Measurements from ENCODE around the gene MRPL53. TPM values are rescaled to one million over a fixed set of nuclear protein-coding genes. Genes with fewer than 3 reads are reported as not detected.

MRPL53 gene
- total and polyA plus RNA-seq, 2 experiments from 2014 or later = 7.7 to 65.1 TPM

DNA sequence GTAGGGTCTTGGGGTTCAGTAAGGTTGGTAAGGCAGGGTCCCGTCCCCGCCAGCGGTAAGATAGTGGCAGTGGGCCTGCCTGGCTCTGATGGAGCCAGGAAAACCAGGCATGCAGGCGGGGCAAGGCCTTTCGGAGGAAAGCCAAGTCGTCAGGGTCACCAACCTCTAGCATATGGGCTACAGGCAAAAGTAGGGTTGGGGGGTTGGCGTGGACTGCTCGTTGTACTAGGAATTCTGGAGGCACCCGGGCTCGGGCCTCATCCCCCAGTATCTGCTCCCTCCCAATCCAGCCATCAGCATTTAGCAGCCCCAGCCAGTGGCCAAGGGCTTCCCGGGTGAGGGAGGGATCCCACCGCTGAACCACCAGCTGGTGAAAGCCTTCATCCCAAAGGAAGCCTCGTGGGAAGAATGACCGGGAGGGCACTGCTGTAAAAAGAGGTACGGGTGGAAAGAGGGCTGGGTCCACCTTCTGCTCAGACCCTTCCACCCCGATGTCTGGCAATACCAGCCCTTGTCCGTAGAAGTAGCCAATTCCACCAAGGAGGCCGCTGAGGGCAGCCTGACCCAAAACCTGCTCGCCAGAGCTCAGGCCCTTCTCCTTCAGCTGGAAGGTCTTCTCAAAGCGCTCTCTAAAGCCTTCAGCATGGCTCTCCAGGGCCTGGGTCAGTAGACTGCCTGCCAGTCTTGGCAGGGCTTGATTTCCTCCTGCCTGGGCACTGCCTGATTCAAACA lies 10.3 kb downstream of the MRPL53 start (continued):
- TF ChIP-seq, protein P1, sequence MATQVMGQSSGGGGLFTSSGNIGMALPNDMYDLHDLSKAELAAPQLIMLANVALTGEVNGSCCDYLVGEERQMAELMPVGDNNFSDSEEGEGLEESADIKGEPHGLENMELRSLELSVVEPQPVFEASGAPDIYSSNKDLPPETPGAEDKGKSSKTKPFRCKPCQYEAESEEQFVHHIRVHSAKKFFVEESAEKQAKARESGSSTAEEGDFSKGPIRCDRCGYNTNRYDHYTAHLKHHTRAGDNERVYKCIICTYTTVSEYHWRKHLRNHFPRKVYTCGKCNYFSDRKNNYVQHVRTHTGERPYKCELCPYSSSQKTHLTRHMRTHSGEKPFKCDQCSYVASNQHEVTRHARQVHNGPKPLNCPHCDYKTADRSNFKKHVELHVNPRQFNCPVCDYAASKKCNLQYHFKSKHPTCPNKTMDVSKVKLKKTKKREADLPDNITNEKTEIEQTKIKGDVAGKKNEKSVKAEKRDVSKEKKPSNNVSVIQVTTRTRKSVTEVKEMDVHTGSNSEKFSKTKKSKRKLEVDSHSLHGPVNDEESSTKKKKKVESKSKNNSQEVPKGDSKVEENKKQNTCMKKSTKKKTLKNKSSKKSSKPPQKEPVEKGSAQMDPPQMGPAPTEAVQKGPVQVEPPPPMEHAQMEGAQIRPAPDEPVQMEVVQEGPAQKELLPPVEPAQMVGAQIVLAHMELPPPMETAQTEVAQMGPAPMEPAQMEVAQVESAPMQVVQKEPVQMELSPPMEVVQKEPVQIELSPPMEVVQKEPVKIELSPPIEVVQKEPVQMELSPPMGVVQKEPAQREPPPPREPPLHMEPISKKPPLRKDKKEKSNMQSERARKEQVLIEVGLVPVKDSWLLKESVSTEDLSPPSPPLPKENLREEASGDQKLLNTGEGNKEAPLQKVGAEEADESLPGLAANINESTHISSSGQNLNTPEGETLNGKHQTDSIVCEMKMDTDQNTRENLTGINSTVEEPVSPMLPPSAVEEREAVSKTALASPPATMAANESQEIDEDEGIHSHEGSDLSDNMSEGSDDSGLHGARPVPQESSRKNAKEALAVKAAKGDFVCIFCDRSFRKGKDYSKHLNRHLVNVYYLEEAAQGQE (IDR thresholded peaks at IDR 0.05; ENCODE audit: unreplicated experiment) = no peak
- no peak for TF ChIP-seq JUNB (IDR thresholded peaks at IDR 0.05; ENCODE audit: unreplicated experiment)
- no peak for TF ChIP-seq NANOG (IDR thresholded peaks at IDR 0.05; ENCODE audit: borderline replicate concordance)
- no peak for TF ChIP-seq ZNF331 (CRISPR knock-in tag; IDR thresholded peaks at IDR 0.05; ENCODE audit: low read depth)
- no peak for TF ChIP-seq CREB1 (CRISPR knock-in tag; IDR thresholded peaks at IDR 0.05; ENCODE audit: low read depth)
- TF ChIP-seq EZH2 (IDR thresholded peaks at IDR 0.05; ENCODE audit: low read depth, unreplicated experiment) = no peak
- TF ChIP-seq, protein P2, sequence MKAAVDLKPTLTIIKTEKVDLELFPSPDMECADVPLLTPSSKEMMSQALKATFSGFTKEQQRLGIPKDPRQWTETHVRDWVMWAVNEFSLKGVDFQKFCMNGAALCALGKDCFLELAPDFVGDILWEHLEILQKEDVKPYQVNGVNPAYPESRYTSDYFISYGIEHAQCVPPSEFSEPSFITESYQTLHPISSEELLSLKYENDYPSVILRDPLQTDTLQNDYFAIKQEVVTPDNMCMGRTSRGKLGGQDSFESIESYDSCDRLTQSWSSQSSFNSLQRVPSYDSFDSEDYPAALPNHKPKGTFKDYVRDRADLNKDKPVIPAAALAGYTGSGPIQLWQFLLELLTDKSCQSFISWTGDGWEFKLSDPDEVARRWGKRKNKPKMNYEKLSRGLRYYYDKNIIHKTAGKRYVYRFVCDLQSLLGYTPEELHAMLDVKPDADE (IDR thresholded peaks at IDR 0.05) = no peak
- TF ChIP-seq, protein P3, sequence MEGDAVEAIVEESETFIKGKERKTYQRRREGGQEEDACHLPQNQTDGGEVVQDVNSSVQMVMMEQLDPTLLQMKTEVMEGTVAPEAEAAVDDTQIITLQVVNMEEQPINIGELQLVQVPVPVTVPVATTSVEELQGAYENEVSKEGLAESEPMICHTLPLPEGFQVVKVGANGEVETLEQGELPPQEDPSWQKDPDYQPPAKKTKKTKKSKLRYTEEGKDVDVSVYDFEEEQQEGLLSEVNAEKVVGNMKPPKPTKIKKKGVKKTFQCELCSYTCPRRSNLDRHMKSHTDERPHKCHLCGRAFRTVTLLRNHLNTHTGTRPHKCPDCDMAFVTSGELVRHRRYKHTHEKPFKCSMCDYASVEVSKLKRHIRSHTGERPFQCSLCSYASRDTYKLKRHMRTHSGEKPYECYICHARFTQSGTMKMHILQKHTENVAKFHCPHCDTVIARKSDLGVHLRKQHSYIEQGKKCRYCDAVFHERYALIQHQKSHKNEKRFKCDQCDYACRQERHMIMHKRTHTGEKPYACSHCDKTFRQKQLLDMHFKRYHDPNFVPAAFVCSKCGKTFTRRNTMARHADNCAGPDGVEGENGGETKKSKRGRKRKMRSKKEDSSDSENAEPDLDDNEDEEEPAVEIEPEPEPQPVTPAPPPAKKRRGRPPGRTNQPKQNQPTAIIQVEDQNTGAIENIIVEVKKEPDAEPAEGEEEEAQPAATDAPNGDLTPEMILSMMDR (conservative IDR thresholded peaks at IDR 0.05; ENCODE audit: low read depth in 2 of 2) = no peak
- TF ChIP-seq STAT1 (IDR thresholded peaks at IDR 0.05; ENCODE audit: unreplicated experiment) = no peak

DNA sequence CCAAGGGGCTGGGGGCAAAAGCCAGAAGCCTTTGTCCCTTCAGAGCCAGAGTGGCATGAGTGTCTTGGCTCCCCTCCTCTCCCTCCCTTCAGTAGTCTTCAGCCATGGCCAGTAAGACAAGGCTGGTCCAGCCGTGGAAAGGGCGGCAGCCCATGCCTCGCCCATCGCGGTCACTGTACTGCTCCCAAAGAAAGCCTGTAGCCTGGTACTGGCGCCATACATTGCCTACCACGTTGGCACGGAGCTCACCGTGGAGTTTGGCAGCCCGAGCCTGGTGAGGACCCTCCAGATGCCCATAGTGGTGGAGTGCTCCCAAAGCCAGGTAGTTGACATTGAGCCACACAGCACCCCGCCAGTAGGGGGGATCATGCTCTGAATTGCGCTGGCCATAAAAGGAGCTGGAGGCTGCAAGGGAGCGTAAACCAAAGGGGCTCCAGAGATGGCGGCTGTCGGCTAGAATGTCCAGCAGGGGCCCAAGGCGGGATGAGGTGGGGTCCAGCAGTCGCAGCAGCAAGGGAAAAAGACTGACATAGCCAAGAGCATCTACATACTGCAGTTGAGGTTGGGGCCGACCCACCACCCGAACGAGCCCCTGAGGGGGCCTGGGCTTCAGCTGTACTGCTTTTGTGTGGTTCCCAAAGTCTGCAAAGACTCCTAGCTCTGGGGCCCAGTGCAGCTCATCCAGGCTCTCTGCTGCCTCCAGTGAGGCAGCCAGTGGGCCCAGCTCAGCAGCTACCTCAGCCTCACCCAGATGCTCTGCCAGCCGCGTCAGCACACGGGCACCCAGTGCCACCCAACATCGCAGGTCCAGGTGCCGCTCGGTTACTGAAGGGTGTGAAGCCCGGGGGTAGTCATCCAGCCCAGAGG lies 11.1 kb downstream of the MRPL53 start:
- peaks cover 6% of the 10 kb centered on the region for H3K4me1 ChIP-seq (ENCODE audit: insufficient read depth)
- no peaks in the 10 kb centered on the region for H3K27me3 ChIP-seq (ENCODE audit: insufficient read depth)
- peaks cover 23% of the 10 kb centered on the region for H3K27me3 Mint-ChIP-seq (ENCODE audit: insufficient read depth, low read depth, poor library complexity)
- no peaks in the 10 kb centered on the region for H3K9me2 ChIP-seq (ENCODE audit: insufficient read depth)
- peaks cover 17% of the 10 kb centered on the region for H3K36me3 Mint-ChIP-seq (ENCODE audit: low read depth)
- H3K27ac Mint-ChIP-seq = no peak overlapping the region
- no peak overlapping the region for H3K4me2 ChIP-seq
- no peak overlapping the region for H3K4me3 ChIP-seq
- 0 out of 2 replicates have a peak overlapping the region, but pooled peaks have one; percentile 32 for H3K27ac ChIP-seq (ENCODE audit: low read depth)
- H3K4me1 Mint-ChIP-seq = peaks cover 25% of the 10 kb centered on the region
- ATAC-seq = peak; percentile 1; the same call in 1 of the 3 replicates
- H3K36me3 ChIP-seq (ENCODE audit: insufficient read depth) = no peaks in the 10 kb centered on the region; the same call in 1 of the 2 replicates
- peaks cover 15% of the 10 kb centered on the region for H3K79me2 ChIP-seq (replicated peaks; ENCODE audit: insufficient read depth)
- H4K20me1 ChIP-seq (replicated peaks; ENCODE audit: insufficient read depth) = peaks cover 4% of the 10 kb centered on the region; the same call in 1 of the 2 replicates
- DNase-seq (ENCODE audit: low spot score) = peak; percentile 84
- peaks cover 2% of the 10 kb centered on the region; the same call in 2 of the 3 replicates for H3K9me3 Mint-ChIP-seq
- peaks cover 12% of the 10 kb centered on the region; the same call in 1 of the 2 replicates for H3F3A ChIP-seq (replicated peaks; ENCODE audit: low read depth)
- H3K4me3 Mint-ChIP-seq = no peak overlapping the region
- no peak overlapping the region for H2AFZ ChIP-seq
- TF ChIP-seq POLR2AphosphoS5 (IDR thresholded peaks at IDR 0.05; ENCODE audit: low read depth) (0 out of 2 replicates have a peak, but pooled peaks have one; percentile 13), NANOG (IDR thresholded peaks at IDR 0.05; ENCODE audit: borderline replicate concordance) (no peak)
